K562 (cell line): ENCODE data around the gene ALKBH2. TPM values are rescaled to one million over a fixed set of nuclear protein-coding genes. Genes with fewer than 3 reads are reported as not detected.
A peak's percentile ranks its signal among the peaks of the same experiment; 100 is the strongest.

Experiments
- BRD9 ChIP-seq: fragments of 450-650 bp; IDR thresholded peaks from 2 replicates; pipeline ENCODE4 v1.6.1; 2018; ENCODE audit warnings: low read depth; ENCODE audit not compliant: partially characterized antibody
- DNMT1 ChIP-seq: fragments of 450-650 bp; IDR thresholded peaks from 2 replicates; pipeline ENCODE4 v1.6.1; 2016; ENCODE audit warnings: antibody characterized with exemption, mild to moderate bottlenecking
- EWSR1 ChIP-seq: fragments of 450-650 bp; IDR thresholded peaks from 2 replicates; pipeline ENCODE4 v1.6.1; 2018; ENCODE audit warnings: borderline replicate concordance, mild to moderate bottlenecking, low read depth, moderate library complexity; ENCODE audit not compliant: partially characterized antibody
- GTF2A2 ChIP-seq: IDR thresholded peaks from 2 replicates; pipeline ENCODE4 v1.6.1; 2016; ENCODE audit warnings: mild to moderate bottlenecking, missing genetic modification characterization, missing compliant biosample characterization
- MAFF ChIP-seq: IDR thresholded peaks from 2 replicates; pipeline ENCODE4 v1.6.1; 2012; ENCODE audit warnings: low read length, improper control_type of control experiment
- MXD1 ChIP-seq: fragments of 250-450 bp; sonication (Bioruptor Pico); IDR thresholded peaks from 2 replicates; pipeline ENCODE4 v1.8.0; 2021; ENCODE audit warnings: borderline replicate concordance, mild to moderate bottlenecking, moderate library complexity; ENCODE audit not compliant: poor library complexity, severe bottlenecking
- NKRF ChIP-seq: fragments of 450-650 bp; IDR thresholded peaks from 2 replicates; pipeline ENCODE4 v1.6.1; 2016; ENCODE audit warnings: borderline replicate concordance
- NR2C1 ChIP-seq, 2 experiments: fragments of 450-650 bp; IDR thresholded peaks; 2 replicates each; pipeline ENCODE4 v1.6.1; 2017; ENCODE audit warnings: mild to moderate bottlenecking in 2 of 2, antibody characterized with exemption in 1 of 2, inconsistent platforms in 1 of 2, missing compliant biosample characterization in 1 of 2, missing genetic modification characterization in 1 of 2
- POLR3G ChIP-seq: IDR thresholded peaks from 2 replicates; pipeline ENCODE4 v1.6.1; 2011; ENCODE audit not compliant: insufficient read length, insufficient replicate concordance; ENCODE audit errors: extremely low read depth
- SNAPC5 ChIP-seq: fragments of 250-450 bp; sonication (Bioruptor Pico); IDR thresholded peaks from 2 replicates; pipeline ENCODE4 v1.8.0; 2021; ENCODE audit warnings: moderate library complexity, mild to moderate bottlenecking, inconsistent platforms
- STAG1 ChIP-seq: sonication (generic); formaldehyde crosslinking; IDR thresholded peaks from 2 replicates; pipeline ENCODE4 v1.5.0; 2020; ENCODE audit warnings: missing genetic modification reagents, borderline replicate concordance
- TSC22D4 ChIP-seq: fragments of 450-650 bp; IDR thresholded peaks from 2 replicates; pipeline ENCODE4 v1.6.1; 2016; ENCODE audit warnings: missing genetic modification characterization, missing biosample characterization, control low read depth
- UBTF ChIP-seq, 2 experiments: IDR thresholded peaks; 2 replicates each; pipeline ENCODE4 v1.6.1; 2012; ENCODE audit warnings: improper control_type of control experiment in 2 of 2, low read depth in 2 of 2, low read length in 2 of 2, borderline replicate concordance in 1 of 2
- XRCC4 ChIP-seq: IDR thresholded peaks from one replicate; pipeline ENCODE4 v1.6.1; 2011; ENCODE audit not compliant: insufficient read depth, insufficient read length; ENCODE audit errors: extremely low read depth
- ZNF436 ChIP-seq: fragments of 250-450, 450-650 bp; sonication (Bioruptor Pico); formaldehyde crosslinking; IDR thresholded peaks from 2 replicates; pipeline ENCODE4 v1.7.0; 2020; ENCODE audit warnings: mild to moderate bottlenecking
- ZNF511 ChIP-seq: sonication (generic); formaldehyde crosslinking; IDR thresholded peaks from 2 replicates; pipeline ENCODE4 v1.8.0; 2022; ENCODE audit warnings: mild to moderate bottlenecking, missing genetic modification reagents
- ZNF655 ChIP-seq: fragments of 250-450 bp; sonication (Bioruptor Pico); IDR thresholded peaks from 2 replicates; pipeline ENCODE4 v1.5.0; 2021
- ZNF785 ChIP-seq: fragments of 250-450 bp; sonication (Bioruptor Pico); IDR thresholded peaks from 2 replicates; pipeline ENCODE4 v1.4.0; 2020; ENCODE audit warnings: mild to moderate bottlenecking
- ZNF830 ChIP-seq: fragments of 250-450 bp; sonication (Bioruptor Pico); IDR thresholded peaks from 2 replicates; pipeline ENCODE4 v1.5.0; 2021; ENCODE audit warnings: mild to moderate bottlenecking
- ZSCAN29 ChIP-seq: fragments of 450-650 bp; IDR thresholded peaks from 2 replicates; pipeline ENCODE4 v1.6.1; 2017
- polyA plus RNA-seq, 8 experiments: library from polyadenylated mRNA; depleted of rRNA in 4 of 8; stranded (reverse) in 5 of 8; unstranded in 3 of 8; fragments of >200 nt; fragmentation: Nextera tagmentation in 2 of 8; fragmentation: Illumina TruSeq in 1 of 8; extraction: Ambion mirVana in 2 of 8; extraction: Trizol in 1 of 8; gene quantifications; 2 replicates each; pipeline versions ENCODE4 v1.2.1 to v1.2.3, GENCODE V29; 2011 to 2014; ENCODE audit warnings: inconsistent platforms in 1 of 8, missing spikeins in 1 of 8
- total RNA-seq, 7 experiments: library from RNA; depleted of rRNA in 6 of 7; stranded (reverse); fragments of >200 nt in 6 of 7; fragmentation: Illumina TruSeq in 2 of 7; extraction: Trizol in 2 of 7; gene quantifications; 2 replicates each; pipeline versions ENCODE4 v1.2.1 to v1.2.3, GENCODE V29; 2011 to 2021; ENCODE audit warnings: low replicate concordance in 1 of 7

The ALKBH2 gene
- total and polyA plus RNA-seq, 9 of the 15 experiments (the other 6 are each of a cell fraction or from before 2014, with no cell fraction given), result 5.9 to 56.1 (median 41.9) TPM

GRCh38 chr12:109097435-109098182 lies 4.3 kb upstream of the ALKBH2 start, which contains the start of gene UNG (continued):
- TF ChIP-seq NKRF (peak; percentile 100), ZNF511 (no peak), EWSR1 (no peak), DNMT1 (no peak), GTF2A2 (tag) (no peak), STAG1 (CRISPR knock-in tag) (no peak), ZSCAN29 (no peak), POLR3G (no peak), ZNF830 (CRISPR knock-in tag) (no peak), MXD1 (CRISPR knock-in tag) (peak; percentile 75), XRCC4 (no peak), ZNF785 (no peak), MAFF (no peak), NR2C1 (IDR thresholded peaks at IDR 0.05) (no peak), NR2C1 (tag; IDR thresholded peaks at IDR 0.05) (no peak), TSC22D4 (tag) (no peak), UBTF (IDR thresholded peaks at IDR 0.05; ENCODE audit: borderline replicate concordance in 1 of 2, low read depth in 2 of 2, low read length in 2 of 2) (no peak), ZNF655 (CRISPR knock-in tag) (no peak), BRD9 (no peak), SNAPC5 (CRISPR knock-in tag) (no peak), ZNF436 (CRISPR knock-in tag) (no peak)
